Endodermal cell (in vitro differentiated cells): ENCODE results near the gene LRP8. TPM values are rescaled to one million over a fixed set of nuclear protein-coding genes. Genes with fewer than 3 reads are reported as not detected.
A peak's percentile ranks its signal among the peaks of the same experiment; 100 is the strongest.

Experiments
- DNase-seq: peaks from one replicate; pipeline ENCODE4 v3.0.0-alpha.2; 2017
- H3K27ac ChIP-seq: 2 replicates; pipeline ENCODE4 v1.5.1; 2013; ENCODE audit warnings: mild to moderate bottlenecking, low read depth, low read length, moderate library complexity
- H3K27me3 ChIP-seq: 2 replicates; pipeline ENCODE4 v1.6.1; 2013; ENCODE audit warnings: mild to moderate bottlenecking, low read length, moderate library complexity; ENCODE audit not compliant: insufficient read depth, control insufficient read depth, poor library complexity, severe bottlenecking
- H3K36me3 ChIP-seq: 2 replicates; pipeline ENCODE4 v1.7.0; 2013; ENCODE audit warnings: mild to moderate bottlenecking, low read length, moderate library complexity; ENCODE audit not compliant: control insufficient read depth, insufficient read depth
- H3K4me1 ChIP-seq: one replicate; pipeline ENCODE4 v1.7.0; 2013; ENCODE audit warnings: low read length; ENCODE audit not compliant: control insufficient read depth, insufficient read depth
- H3K4me3 ChIP-seq: 2 replicates; pipeline ENCODE4 v1.5.1; 2013; ENCODE audit warnings: mild to moderate bottlenecking, low read length, moderate library complexity
- H3K9ac ChIP-seq: 2 replicates; pipeline ENCODE4 v1.6.1; 2013; ENCODE audit warnings: mild to moderate bottlenecking, low read length, moderate library complexity; ENCODE audit not compliant: poor library complexity, severe bottlenecking; ENCODE audit errors: extremely low read depth
- H3K9me3 ChIP-seq: 2 replicates; pipeline ENCODE4 v1.6.1; 2013; ENCODE audit warnings: mild to moderate bottlenecking, low read length, moderate library complexity; ENCODE audit not compliant: control insufficient read depth
- H3K27ac Mint-ChIP-seq: 2 replicates; pipeline ENCODE4 v1.8.0; 2020; ENCODE audit warnings: mixed read lengths
- H3K27me3 Mint-ChIP-seq: 2 replicates; pipeline ENCODE4 v1.8.0; 2021; ENCODE audit warnings: mild to moderate bottlenecking, mixed read lengths; ENCODE audit not compliant: insufficient read depth
- H3K36me3 Mint-ChIP-seq: 2 replicates; pipeline ENCODE4 v1.8.0; 2020; ENCODE audit warnings: low read depth, mixed read lengths
- H3K4me1 Mint-ChIP-seq: 2 replicates; pipeline ENCODE4 v1.8.0; 2020; ENCODE audit warnings: mixed read lengths
- H3K4me3 Mint-ChIP-seq: 2 replicates; pipeline ENCODE4 v1.8.0; 2020; ENCODE audit warnings: mild to moderate bottlenecking, moderate library complexity, mixed read lengths
- H3K9me3 Mint-ChIP-seq: 2 replicates; pipeline ENCODE4 v1.8.0; 2020; ENCODE audit warnings: mild to moderate bottlenecking, mixed read lengths
- CTCF ChIP-seq: fragments of 200-600 bp; sonication (generic); conservative IDR thresholded peaks from 2 replicates; pipeline ENCODE4 v1.5.0; 2021; ENCODE audit warnings: antibody characterized with exemption, mild to moderate bottlenecking
- WGBS, 2 experiments: methylation state at CpG; one replicate each; pipeline versions ENCODE4 v1.1.5 to v1.1.7; 2013; ENCODE audit warnings: missing lambda C conversion rate in 2 of 2, mixed read lengths in 1 of 2; ENCODE audit not compliant: insufficient coverage in 1 of 2, insufficient read length in 1 of 2; 5-methylcytosine and 5-hydroxymethylcytosine counted together
- total RNA-seq, 2 donors: library from RNA; stranded (reverse); fragmentation: NEBNext Ultra II Directional in 1 of 2; extraction: Animal tissue kit (Norgen Biotek cat#: 25700) in 1 of 2; gene quantifications; 2 replicates in 1 of 2; 3 replicates in 1 of 2; pipeline ENCODE4 v1.2.1, GENCODE V29; 2021

The LRP8 gene
- total RNA-seq, 2 donors from 2014 or later: 29.1 to 39.6 TPM

- H3K36me3 Mint-ChIP-seq: peaks cover 58% of the 10 kb centered on the region
- no peak for DNase-seq
- Histone ChIP-seq H3K36me3 (peaks cover 75% of the 10 kb centered on the region), H3K4me1 (no peaks in the 10 kb centered on the region), H3K27me3 (no peaks in the 10 kb centered on the region), H3K4me3 (no peak overlapping the region), H3K27ac (peak overlapping the region; percentile 25), H3K9ac (no peak overlapping the region), H3K9me3 (no peaks in the 10 kb centered on the region)
- no peaks in the 10 kb centered on the region for H3K9me3 Mint-ChIP-seq
- no peak for TF ChIP-seq CTCF
- no peaks in the 10 kb centered on the region for H3K27me3 Mint-ChIP-seq
- 85 to 92% methylated on average over 1 to 3 of the region's 3 CpGs for WGBS, 2 experiments
- H3K4me1 Mint-ChIP-seq: no peaks in the 10 kb centered on the region
- H3K27ac Mint-ChIP-seq: no peak overlapping the region
- H3K4me3 Mint-ChIP-seq: no peak overlapping the region
These were observed 78.2 kb downstream of the LRP8 start for GRCh38 chr1:53249706-53250105.

- Histone ChIP-seq H3K4me3 (no peak overlapping the region), H3K36me3 (peaks cover 63% of the 10 kb centered on the region), H3K4me1 (no peaks in the 10 kb centered on the region), H3K27ac (no peak overlapping the region), H3K27me3 (no peaks in the 10 kb centered on the region), H3K9me3 (no peaks in the 10 kb centered on the region), H3K9ac (no peak overlapping the region)
- Mint-ChIP-seq H3K4me3 (no peak overlapping the region), H3K4me1 (no peaks in the 10 kb centered on the region), H3K36me3 (peaks cover 40% of the 10 kb centered on the region), H3K27ac (no peak overlapping the region), H3K27me3 (no peaks in the 10 kb centered on the region), H3K9me3 (no peaks in the 10 kb centered on the region)
- 68 to 100% methylated on average over 1 to 4 of the region's 4 CpGs for WGBS, 2 experiments
- TF ChIP-seq CTCF: no peak
- no peak for DNase-seq
These were observed 81.4 kb downstream of the LRP8 start for GRCh38 chr1:53246261-53247134.

GRCh38 chr1:53244141-53244540, 83.7 kb downstream of the LRP8 start:
- Histone ChIP-seq H3K4me1 (no peaks in the 10 kb centered on the region), H3K4me3 (no peak overlapping the region), H3K36me3 (peaks cover 43% of the 10 kb centered on the region), H3K27me3 (no peaks in the 10 kb centered on the region), H3K27ac (no peak overlapping the region), H3K9ac (no peak overlapping the region), H3K9me3 (no peaks in the 10 kb centered on the region)
- Mint-ChIP-seq H3K27me3 (no peaks in the 10 kb centered on the region), H3K4me3 (no peak overlapping the region), H3K9me3 (no peaks in the 10 kb centered on the region), H3K36me3 (peaks cover 19% of the 10 kb centered on the region), H3K27ac (no peak overlapping the region), H3K4me1 (no peaks in the 10 kb centered on the region)
- DNase-seq: no peak
- TF ChIP-seq CTCF: no peak
- 92 to 93% methylated on average over 3 to 4 of the region's 4 CpGs for whole genome bisulfite sequencing, 2 experiments
